HG03066 (cell line): ENCODE data around the gene PCDH15.

Experiments used
- ATAC-seq: cut with Tn5 transposase; IDR thresholded peaks from one replicate; pipeline ENCODE4 v1.9.1; 2021; ENCODE audit warnings: low read depth; ENCODE audit not compliant: unreplicated experiment

Gene PCDH15

DNA sequence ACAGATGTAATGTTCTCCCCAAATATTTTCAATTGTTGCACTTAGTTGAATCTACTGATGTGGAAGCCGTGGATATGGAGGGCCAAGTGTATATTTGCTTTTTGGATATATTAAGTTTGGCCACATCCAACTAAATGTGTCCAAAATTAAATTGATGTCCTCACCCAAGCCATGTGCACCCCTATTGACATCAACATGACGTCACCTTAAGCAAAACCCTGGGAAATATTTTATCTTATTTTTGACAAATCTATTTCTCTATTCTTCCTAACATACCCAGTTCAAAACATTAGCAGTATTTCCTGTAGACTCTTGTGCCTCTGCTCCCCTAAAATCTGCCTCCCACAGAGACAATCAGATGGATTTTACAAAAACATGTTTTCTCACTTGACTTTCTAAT, 652.5 kb downstream of the PCDH15 start:
- ATAC-seq: no peak

- no peak for ATAC-seq
These were observed 661.1 kb downstream of the PCDH15 start for GRCh38 chr10:54139819-54140428.

- ATAC-seq: no peak
These were observed 663.6 kb downstream of the PCDH15 start for GRCh38 chr10:54137396-54137795.

DNA sequence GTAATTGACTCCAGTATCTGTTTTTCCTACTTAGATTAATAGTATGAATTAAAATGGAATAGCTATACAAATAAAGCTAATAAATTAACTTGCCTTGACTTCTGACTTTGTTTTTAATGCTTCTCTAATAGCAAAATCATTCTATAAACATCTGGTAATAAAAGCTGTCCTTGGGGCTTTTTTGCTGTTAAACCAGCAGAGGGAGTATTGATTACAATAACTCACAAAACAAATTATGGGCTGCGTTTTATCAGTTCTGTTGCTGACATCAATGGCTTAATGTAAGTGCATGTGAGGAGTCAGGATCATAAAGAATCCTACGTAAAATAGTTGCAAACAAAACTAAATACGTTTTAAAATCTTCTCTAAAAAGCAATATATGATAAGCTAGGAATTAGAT, 667.8 kb downstream of the PCDH15 start:
- ATAC-seq: no peak

- no peak for ATAC-seq
These were observed 669.2 kb downstream of the PCDH15 start for GRCh38 chr10:54131833-54132232.

- no peak for ATAC-seq
These were observed 670.6 kb downstream of the PCDH15 start for GRCh38 chr10:54130394-54130793.

GRCh38 chr10:54125098-54125747, 675.8 kb downstream of the PCDH15 start:
- ATAC-seq: no peak

DNA sequence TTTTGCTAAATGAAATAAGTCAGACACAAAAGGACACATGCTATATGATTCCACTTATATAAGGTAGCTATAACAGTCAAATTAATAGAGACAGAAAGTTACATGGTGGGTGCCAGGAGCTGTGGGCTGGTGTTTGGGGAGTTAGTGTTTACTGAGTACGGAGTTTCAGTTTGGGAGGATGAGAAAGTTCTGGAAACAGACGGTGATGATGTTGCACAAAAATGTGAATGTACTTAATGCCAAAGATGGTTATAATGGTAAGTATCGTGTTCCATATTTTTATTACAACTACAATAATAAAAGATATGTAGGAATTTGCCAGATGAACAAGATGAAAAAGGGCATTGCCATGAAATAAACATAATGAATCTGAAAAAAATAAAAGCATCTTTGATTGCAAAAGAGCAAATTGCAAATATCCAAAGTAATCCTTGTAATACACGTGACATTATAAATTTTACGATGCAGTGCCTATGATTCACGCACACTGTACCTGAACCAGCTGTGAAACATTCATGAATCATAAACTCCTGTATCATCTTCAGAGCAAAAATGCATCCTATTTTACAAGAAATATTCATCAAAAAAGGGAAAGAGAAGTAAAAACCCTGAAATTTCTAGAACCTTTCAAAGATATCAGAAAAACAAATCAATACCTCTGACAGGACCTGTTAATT, 676.7 kb downstream of the PCDH15 start:
- ATAC-seq: no peak

GRCh38 chr10:54120806-54121205, 680.2 kb downstream of the PCDH15 start:
- no peak for ATAC-seq

DNA sequence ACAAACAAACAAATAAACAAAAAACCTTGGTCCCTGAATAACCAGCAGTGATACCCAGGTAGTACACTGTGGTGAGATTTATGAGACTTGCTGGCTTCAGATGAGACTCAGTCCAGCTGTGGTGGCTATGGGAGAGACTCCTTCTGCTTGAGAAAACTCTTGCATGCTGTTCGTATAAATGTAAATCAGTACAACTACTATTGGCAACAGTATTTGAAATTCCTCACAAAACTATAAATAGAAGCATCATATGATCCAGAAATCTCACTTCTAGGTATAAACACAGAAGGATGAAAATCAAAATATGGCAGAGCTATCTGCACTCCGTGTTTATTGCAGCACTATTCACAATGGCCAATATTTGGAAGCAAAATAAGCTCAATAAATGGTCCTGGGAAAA, 692.1 kb downstream of the PCDH15 start:
- ATAC-seq: no peak

- no peak for ATAC-seq
These were observed 704.1 kb downstream of the PCDH15 start for GRCh38 chr10:54096892-54097291.

- ATAC-seq: no peak
These were observed 706.7 kb downstream of the PCDH15 start for GRCh38 chr10:54094321-54094720.

- no peak for ATAC-seq
These were observed 709.8 kb downstream of the PCDH15 start for GRCh38 chr10:54091237-54091636.

- ATAC-seq: no peak
These were observed 719.1 kb downstream of the PCDH15 start for GRCh38 chr10:54081950-54082349.

GRCh38 chr10:54067361-54067760, 733.7 kb downstream of the PCDH15 start:
- no peak for ATAC-seq

GRCh38 chr10:54066646-54067045, 734.4 kb downstream of the PCDH15 start:
- ATAC-seq: no peak

DNA sequence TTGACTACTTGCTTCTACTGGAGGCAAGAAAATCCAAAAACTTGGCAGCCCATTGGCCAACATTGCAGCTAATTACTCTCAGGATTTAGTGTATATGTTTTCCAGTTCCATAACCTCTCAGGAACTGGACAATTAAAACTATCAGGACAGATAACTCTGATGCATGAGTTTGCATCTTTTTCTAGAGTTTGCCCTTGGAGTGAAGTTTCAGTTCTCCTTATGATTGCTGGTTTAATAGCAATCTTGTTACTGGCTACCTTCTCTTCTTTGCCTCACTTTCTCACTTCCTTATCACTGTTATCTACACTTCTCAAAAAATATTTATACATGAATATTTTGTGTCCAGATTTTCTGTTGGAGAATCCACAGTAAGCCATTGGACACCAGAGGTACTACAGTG, 735.9 kb downstream of the PCDH15 start:
- ATAC-seq: no peak

DNA sequence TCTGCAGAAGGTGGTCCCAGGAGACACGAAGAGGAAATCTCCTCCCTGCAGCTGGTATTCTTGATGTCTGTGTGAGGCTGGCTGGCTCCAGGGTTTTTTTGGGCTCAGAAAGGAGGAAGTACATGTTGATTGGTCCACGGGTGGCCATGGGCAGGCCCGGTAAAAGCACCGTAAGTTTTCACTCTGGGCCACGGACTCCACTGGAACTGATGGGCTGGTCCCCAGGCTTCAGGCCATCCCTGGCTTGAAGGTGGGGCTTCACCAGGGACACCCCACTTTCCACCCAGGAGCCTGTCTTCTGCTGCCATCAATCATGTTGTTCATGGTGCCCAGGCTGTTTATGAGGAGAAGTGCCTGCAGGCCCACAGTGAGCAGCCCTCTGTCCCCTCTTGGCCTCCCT, 736.8 kb downstream of the PCDH15 start:
- no peak for ATAC-seq

- no peak for ATAC-seq
These were observed 737.5 kb downstream of the PCDH15 start for GRCh38 chr10:54063514-54063913.

DNA sequence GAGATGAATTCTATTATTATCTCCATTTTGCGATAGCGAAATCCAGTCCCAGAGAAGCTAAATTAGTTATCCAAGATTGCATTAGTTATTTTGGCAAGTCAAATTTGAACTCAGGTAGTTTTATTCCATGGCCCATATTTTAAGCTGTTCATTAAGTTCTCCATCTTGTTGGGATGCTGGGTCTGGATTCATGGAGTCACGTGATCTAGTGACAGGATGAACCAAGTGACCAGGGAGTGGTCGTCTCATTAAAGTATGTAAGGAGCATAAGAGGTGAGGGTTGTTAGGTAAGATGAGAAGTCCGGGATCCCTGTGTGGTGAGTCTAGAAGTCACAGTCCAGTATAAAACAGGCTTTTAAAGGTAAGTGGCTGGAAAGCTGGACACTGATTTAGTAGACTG, 740.5 kb downstream of the PCDH15 start:
- ATAC-seq: no peak

- no peak for ATAC-seq
These were observed 743.7 kb downstream of the PCDH15 start for GRCh38 chr10:54057357-54057756.

GRCh38 chr10:54026340-54026739, 774.7 kb downstream of the PCDH15 start:
- ATAC-seq: no peak
